Endodermal cell (in vitro differentiated cells): ENCODE data around the gene POMGNT1. TPM values are rescaled to one million over a fixed set of nuclear protein-coding genes. Genes with fewer than 3 reads are reported as not detected.

Experiments used
- DNase-seq: peaks from one replicate; pipeline ENCODE4 v3.0.0-alpha.2; 2017
- H3K27ac ChIP-seq: 2 replicates; pipeline ENCODE4 v1.5.1; 2013; ENCODE audit warnings: mild to moderate bottlenecking, low read depth, low read length, moderate library complexity
- H3K27me3 ChIP-seq: 2 replicates; pipeline ENCODE4 v1.6.1; 2013; ENCODE audit warnings: mild to moderate bottlenecking, low read length, moderate library complexity; ENCODE audit not compliant: insufficient read depth, control insufficient read depth, poor library complexity, severe bottlenecking
- H3K36me3 ChIP-seq: 2 replicates; pipeline ENCODE4 v1.7.0; 2013; ENCODE audit warnings: mild to moderate bottlenecking, low read length, moderate library complexity; ENCODE audit not compliant: control insufficient read depth, insufficient read depth
- H3K4me1 ChIP-seq: one replicate; pipeline ENCODE4 v1.7.0; 2013; ENCODE audit warnings: low read length; ENCODE audit not compliant: control insufficient read depth, insufficient read depth
- H3K4me3 ChIP-seq: 2 replicates; pipeline ENCODE4 v1.5.1; 2013; ENCODE audit warnings: mild to moderate bottlenecking, low read length, moderate library complexity
- H3K9ac ChIP-seq: 2 replicates; pipeline ENCODE4 v1.6.1; 2013; ENCODE audit warnings: mild to moderate bottlenecking, low read length, moderate library complexity; ENCODE audit not compliant: poor library complexity, severe bottlenecking; ENCODE audit errors: extremely low read depth
- H3K9me3 ChIP-seq: 2 replicates; pipeline ENCODE4 v1.6.1; 2013; ENCODE audit warnings: mild to moderate bottlenecking, low read length, moderate library complexity; ENCODE audit not compliant: control insufficient read depth
- H3K27ac Mint-ChIP-seq: 2 replicates; pipeline ENCODE4 v1.8.0; 2020; ENCODE audit warnings: mixed read lengths
- H3K27me3 Mint-ChIP-seq: 2 replicates; pipeline ENCODE4 v1.8.0; 2021; ENCODE audit warnings: mild to moderate bottlenecking, mixed read lengths; ENCODE audit not compliant: insufficient read depth
- H3K36me3 Mint-ChIP-seq: 2 replicates; pipeline ENCODE4 v1.8.0; 2020; ENCODE audit warnings: low read depth, mixed read lengths
- H3K4me1 Mint-ChIP-seq: 2 replicates; pipeline ENCODE4 v1.8.0; 2020; ENCODE audit warnings: mixed read lengths
- H3K4me3 Mint-ChIP-seq: 2 replicates; pipeline ENCODE4 v1.8.0; 2020; ENCODE audit warnings: mild to moderate bottlenecking, moderate library complexity, mixed read lengths
- H3K9me3 Mint-ChIP-seq: 2 replicates; pipeline ENCODE4 v1.8.0; 2020; ENCODE audit warnings: mild to moderate bottlenecking, mixed read lengths
- WGBS, 2 experiments: methylation state at CpG; one replicate each; pipeline versions ENCODE4 v1.1.5 to v1.1.7; 2013; ENCODE audit warnings: missing lambda C conversion rate in 2 of 2, mixed read lengths in 1 of 2; ENCODE audit not compliant: insufficient coverage in 1 of 2, insufficient read length in 1 of 2; 5-methylcytosine and 5-hydroxymethylcytosine counted together
- total RNA-seq, 2 donors: library from RNA; stranded (reverse); fragmentation: NEBNext Ultra II Directional in 1 of 2; extraction: Animal tissue kit (Norgen Biotek cat#: 25700) in 1 of 2; gene quantifications; 2 replicates in 1 of 2; 3 replicates in 1 of 2; pipeline ENCODE4 v1.2.1, GENCODE V29; 2021
- TF ChIP-seq, protein P1 (sequence below): fragments of 200-600 bp; sonication (generic); conservative IDR thresholded peaks from 2 replicates; pipeline ENCODE4 v1.5.0; 2021; ENCODE audit warnings: antibody characterized with exemption, mild to moderate bottlenecking

POMGNT1 gene
- total RNA-seq, 2 donors from 2014 or later: 101 TPM

DNA sequence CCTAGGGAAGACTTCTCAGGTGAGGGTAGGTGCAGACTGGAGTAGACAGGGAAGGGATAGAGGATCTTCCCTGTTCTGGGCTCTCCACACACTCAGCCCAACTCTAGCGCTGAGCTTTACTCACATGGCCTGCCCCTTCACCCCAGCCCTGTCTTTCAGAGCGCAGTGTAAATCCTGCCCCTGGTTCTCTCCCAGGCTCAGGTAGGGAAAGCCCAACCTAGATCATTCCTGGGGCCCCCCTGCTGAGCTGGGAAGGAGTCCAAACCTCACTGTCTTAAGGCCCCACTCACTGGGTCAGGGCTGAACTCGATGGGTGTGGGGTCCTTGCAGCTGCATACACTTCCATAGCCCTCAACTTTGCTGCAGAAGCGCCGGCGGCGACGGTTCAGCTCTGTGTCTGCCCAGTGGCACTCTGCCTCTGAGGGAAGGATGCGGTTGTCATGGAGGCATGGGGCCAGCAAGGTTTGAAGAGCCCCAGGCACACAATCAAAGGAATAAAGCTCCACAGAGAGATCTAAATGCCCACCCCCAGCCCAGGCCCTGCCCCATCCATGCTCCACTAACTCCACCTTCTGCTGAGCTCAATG, 4.2 kb downstream of the POMGNT1 start:
- WGBS, 2 experiments: 92 to 93% methylated on average over 7 to 9 of the region's 9 CpGs
- H3K4me3 ChIP-seq: no peak overlapping the region
- TF ChIP-seq, protein P1, sequence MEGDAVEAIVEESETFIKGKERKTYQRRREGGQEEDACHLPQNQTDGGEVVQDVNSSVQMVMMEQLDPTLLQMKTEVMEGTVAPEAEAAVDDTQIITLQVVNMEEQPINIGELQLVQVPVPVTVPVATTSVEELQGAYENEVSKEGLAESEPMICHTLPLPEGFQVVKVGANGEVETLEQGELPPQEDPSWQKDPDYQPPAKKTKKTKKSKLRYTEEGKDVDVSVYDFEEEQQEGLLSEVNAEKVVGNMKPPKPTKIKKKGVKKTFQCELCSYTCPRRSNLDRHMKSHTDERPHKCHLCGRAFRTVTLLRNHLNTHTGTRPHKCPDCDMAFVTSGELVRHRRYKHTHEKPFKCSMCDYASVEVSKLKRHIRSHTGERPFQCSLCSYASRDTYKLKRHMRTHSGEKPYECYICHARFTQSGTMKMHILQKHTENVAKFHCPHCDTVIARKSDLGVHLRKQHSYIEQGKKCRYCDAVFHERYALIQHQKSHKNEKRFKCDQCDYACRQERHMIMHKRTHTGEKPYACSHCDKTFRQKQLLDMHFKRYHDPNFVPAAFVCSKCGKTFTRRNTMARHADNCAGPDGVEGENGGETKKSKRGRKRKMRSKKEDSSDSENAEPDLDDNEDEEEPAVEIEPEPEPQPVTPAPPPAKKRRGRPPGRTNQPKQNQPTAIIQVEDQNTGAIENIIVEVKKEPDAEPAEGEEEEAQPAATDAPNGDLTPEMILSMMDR: no peak
- no peaks in the 10 kb centered on the region for H3K27me3 ChIP-seq
- H3K36me3 ChIP-seq: peaks cover 51% of the 10 kb centered on the region
- no peaks in the 10 kb centered on the region for H3K4me1 ChIP-seq
- H3K27ac Mint-ChIP-seq: no peak overlapping the region
- H3K4me3 Mint-ChIP-seq: no peak overlapping the region
- H3K9me3 ChIP-seq: no peaks in the 10 kb centered on the region
- H3K36me3 Mint-ChIP-seq: peaks cover 49% of the 10 kb centered on the region
- peaks cover 6% of the 10 kb centered on the region for H3K4me1 Mint-ChIP-seq
- H3K27ac ChIP-seq: no peak overlapping the region
- no peaks in the 10 kb centered on the region for H3K27me3 Mint-ChIP-seq
- peak; percentile 71 for DNase-seq
- H3K9ac ChIP-seq: no peak overlapping the region
- H3K9me3 Mint-ChIP-seq: no peaks in the 10 kb centered on the region

DNA sequence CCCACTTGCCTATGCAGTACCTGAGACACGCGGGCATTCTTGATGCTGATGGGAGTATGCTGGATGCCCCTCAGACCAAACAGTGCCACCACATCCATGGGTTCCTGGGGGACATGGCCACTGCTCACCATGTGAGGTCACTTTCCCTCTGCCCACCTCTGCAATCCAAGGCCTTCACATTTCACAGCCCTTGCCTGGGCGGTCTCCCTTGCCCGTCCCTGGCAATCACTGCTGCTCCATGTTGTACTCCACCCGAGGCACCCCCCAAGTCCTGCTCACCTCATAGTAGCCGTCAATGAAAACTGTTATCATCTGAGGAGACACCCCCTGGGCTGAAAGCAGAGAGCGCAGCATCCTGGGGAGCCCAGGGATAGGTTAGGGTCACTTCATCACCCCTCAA, 4.9 kb downstream of the POMGNT1 start:
- H3K9me3 ChIP-seq: no peaks in the 10 kb centered on the region
- Mint-ChIP-seq H3K9me3 (no peaks in the 10 kb centered on the region), H3K4me3 (no peak overlapping the region), H3K4me1 (peaks cover 6% of the 10 kb centered on the region), H3K36me3 (peaks cover 52% of the 10 kb centered on the region), H3K27ac (no peak overlapping the region), H3K27me3 (no peaks in the 10 kb centered on the region)
- H3K27me3 ChIP-seq: no peaks in the 10 kb centered on the region
- H3K4me1 ChIP-seq: no peaks in the 10 kb centered on the region
- peaks cover 58% of the 10 kb centered on the region for H3K36me3 ChIP-seq
- H3K9ac ChIP-seq: no peak overlapping the region
- no peak overlapping the region for H3K4me3 ChIP-seq
- WGBS, 2 experiments: 91 to 95% methylated on average over 4 to 7 of the region's 7 CpGs
- no peak for DNase-seq
- no peak overlapping the region for H3K27ac ChIP-seq
- TF ChIP-seq, protein P1: no peak

DNA sequence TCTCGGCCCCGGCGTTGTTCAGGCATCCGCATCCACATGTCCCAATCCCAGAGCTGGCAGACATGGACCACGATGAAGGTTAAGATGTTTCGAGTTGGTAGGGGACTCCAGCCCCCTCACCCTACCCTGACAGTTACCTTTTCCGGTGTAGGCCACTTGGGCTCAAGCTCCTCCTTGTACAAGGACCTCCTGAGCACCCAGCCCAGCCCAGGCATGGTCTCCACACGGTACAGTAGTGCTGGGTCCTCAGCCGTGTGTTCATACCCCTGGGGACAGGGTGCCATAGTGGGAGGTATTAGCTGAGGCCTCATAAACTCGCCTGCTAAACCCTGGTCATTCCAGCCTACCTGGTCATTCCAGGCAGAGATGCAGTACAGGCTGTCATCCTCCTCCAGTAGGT, 6.1 kb downstream of the POMGNT1 start:
- no peak overlapping the region for H3K9ac ChIP-seq
- peaks cover 68% of the 10 kb centered on the region for H3K36me3 ChIP-seq
- no peaks in the 10 kb centered on the region for H3K27me3 Mint-ChIP-seq
- no peaks in the 10 kb centered on the region for H3K9me3 ChIP-seq
- DNase-seq: no peak
- H3K27ac ChIP-seq: no peak overlapping the region
- no peak overlapping the region for H3K4me3 ChIP-seq
- H3K27ac Mint-ChIP-seq: no peak overlapping the region
- no peaks in the 10 kb centered on the region for H3K4me1 ChIP-seq
- H3K27me3 ChIP-seq: no peaks in the 10 kb centered on the region
- WGBS, 2 experiments: 94 to 95% methylated on average over 6 to 10 of the region's 10 CpGs
- no peaks in the 10 kb centered on the region for H3K9me3 Mint-ChIP-seq
- H3K4me3 Mint-ChIP-seq: no peak overlapping the region
- TF ChIP-seq, protein P1: no peak
- peaks cover 62% of the 10 kb centered on the region for H3K36me3 Mint-ChIP-seq
- peaks cover 3% of the 10 kb centered on the region for H3K4me1 Mint-ChIP-seq
